AG04450 (cell line): ENCODE results near the gene NPLOC4. TPM values are rescaled to one million over a fixed set of nuclear protein-coding genes. Genes with fewer than 3 reads are reported as not detected.

Source experiments
- CTCF ChIA-PET: fragments of 300-600, 350-600 bp; formaldehyde crosslinking; extraction: SDS; loops from one replicate; lab custom pipeline; 2022; ENCODE audit warnings: antibody characterized with exemption, inconsistent platforms; lab: Charles Lee
- POLR2A ChIA-PET: fragments of 350-600 bp; formaldehyde crosslinking; extraction: SDS; loops from one replicate; lab custom pipeline; 2021; ENCODE audit warnings: antibody characterized with exemption, inconsistent platforms; lab: Yijun Ruan, JAX
- DNase-seq: peaks from one replicate; pipeline ENCODE4 v3.0.0-alpha.2; 2011; ENCODE audit warnings: low read depth, low spot score
- H3K27ac ChIP-seq: one replicate; pipeline ENCODE4 v1.5.1; 2012; ENCODE audit warnings: low read depth, low read length, control low read depth
- H3K27me3 ChIP-seq: one replicate; pipeline ENCODE4 v1.6.0; 2012; ENCODE audit warnings: low read length; ENCODE audit not compliant: control insufficient read depth, insufficient read depth
- H3K4me3 ChIP-seq: 2 replicates; pipeline ENCODE4 v1.5.1; 2011; ENCODE audit warnings: mild to moderate bottlenecking, low read depth, low read length, control low read depth
- H3K9me3 ChIP-seq: 2 replicates; pipeline ENCODE4 v1.5.1; 2012; ENCODE audit warnings: low read length; ENCODE audit not compliant: control insufficient read depth, insufficient read depth
- CTCF ChIP-seq: IDR thresholded peaks from 2 replicates; pipeline ENCODE4 v1.5.1; 2011; ENCODE audit warnings: low read depth, low read length, control low read depth, inconsistent platforms
- polyA plus RNA-seq: library from polyadenylated mRNA; depleted of rRNA; stranded (reverse); fragments of >200 nt; gene quantifications from 2 replicates; pipeline ENCODE4 v1.2.3, GENCODE V29; 2011

The NPLOC4 gene
- polyA plus RNA-seq, 1 experiment: 66.5 TPM

- POLR2A ChIA-PET: no interaction called here
- TF ChIP-seq CTCF: no peak
- no peak for DNase-seq
- H3K4me3 ChIP-seq: no peak overlapping the region
- H3K9me3 ChIP-seq: peaks cover 4% of the 10 kb centered on the region; the same call in 1 of the 2 replicates
- CTCF ChIA-PET: no interaction called here
- H3K27me3 ChIP-seq: no peaks in the 10 kb centered on the region
- no peak overlapping the region for H3K27ac ChIP-seq
These were observed 86.6 kb downstream of the NPLOC4 start for GRCh38 chr17:81550285-81550684.

- no peak for TF ChIP-seq CTCF
- DNase-seq: no peak
- Histone ChIP-seq H3K27me3 (no peaks in the 10 kb centered on the region), H3K9me3 (peaks cover 4% of the 10 kb centered on the region; the same call in 1 of the 2 replicates), H3K27ac (no peak overlapping the region), H3K4me3 (no peak overlapping the region)
- ChIA-PET POLR2A (no interaction called here), CTCF (no interaction called here)
These were observed 87.1 kb downstream of the NPLOC4 start for GRCh38 chr17:81549826-81550225.

- ChIA-PET CTCF (no interaction called here), POLR2A (interaction anchor here (0.7 kb wide), 1 partner anchor 258 kb away, joined by 5 read pairs; no protein-coding TSS in a partner anchor)
- no peak for TF ChIP-seq CTCF
- Histone ChIP-seq H3K27me3 (no peaks in the 10 kb centered on the region), H3K9me3 (peaks cover 4% of the 10 kb centered on the region; the same call in 1 of the 2 replicates), H3K4me3 (no peak overlapping the region), H3K27ac (no peak overlapping the region)
- DNase-seq: no peak
These were observed 87.8 kb downstream of the NPLOC4 start for GRCh38 chr17:81549031-81549557.

GRCh38 chr17:81547614-81547982 is 89.3 kb downstream of the NPLOC4 start:
- no peak for DNase-seq
- Histone ChIP-seq H3K27ac (no peak overlapping the region), H3K27me3 (no peaks in the 10 kb centered on the region), H3K9me3 (peaks cover 3% of the 10 kb centered on the region; the same call in 1 of the 2 replicates), H3K4me3 (no peak overlapping the region)
- ChIA-PET POLR2A (no interaction called here), CTCF (no interaction called here)
- TF ChIP-seq CTCF: no peak

GRCh38 chr17:81546906-81547613 is 89.9 kb downstream of the NPLOC4 start:
- no peak overlapping the region for H3K4me3 ChIP-seq
- CTCF ChIA-PET: interaction anchor here (1.0 kb wide), 1 partner anchor 54 kb away, joined by 3 read pairs; no protein-coding TSS in a partner anchor
- H3K9me3 ChIP-seq: no peaks in the 10 kb centered on the region; the same call in 1 of the 2 replicates
- H3K27ac ChIP-seq: no peak overlapping the region
- no peaks in the 10 kb centered on the region for H3K27me3 ChIP-seq
- TF ChIP-seq CTCF: no peak
- no peak for DNase-seq
- POLR2A ChIA-PET: interaction anchor here (0.6 kb wide), 1 partner anchor 1399 kb away, joined by 3 read pairs; no protein-coding TSS in a partner anchor
